Esophagus muscularis mucosa (tissue), 4 donors: ENCODE measurements around the gene IRAK1.

ENCODE experiments used
- CTCF ChIP-seq, 3 experiments: fragments of 200-600 bp in 2 of 3; fragments of 450-650 bp in 1 of 3; sonication (generic) in 2 of 3; IDR thresholded peaks; one replicate each; pipeline ENCODE4 v1.5.1; 2017 to 2019; ENCODE audit warnings: antibody characterized with exemption in 3 of 3, mild to moderate bottlenecking in 2 of 3, moderate library complexity in 1 of 3
- EP300 ChIP-seq: sonication (generic); formaldehyde crosslinking; IDR thresholded peaks from one replicate; pipeline ENCODE4 v1.6.1; 2017; ENCODE audit warnings: antibody characterized with exemption
- POLR2A ChIP-seq: fragments of 450-650 bp; IDR thresholded peaks from one replicate; pipeline ENCODE4 v1.6.1; 2017; ENCODE audit warnings: antibody characterized with exemption, moderate library complexity, mild to moderate bottlenecking, low read depth
- POLR2AphosphoS5 ChIP-seq, 2 donors: sonication (generic); formaldehyde crosslinking; IDR thresholded peaks; one replicate each; pipeline ENCODE4 v1.6.1; 2017; ENCODE audit warnings: antibody characterized with exemption in 2 of 2

- TF ChIP-seq CTCF (IDR thresholded peaks at IDR 0.05): no peak
- TF ChIP-seq POLR2A: no peak
- TF ChIP-seq POLR2AphosphoS5 (IDR thresholded peaks at IDR 0.05): no peak
- no peak for TF ChIP-seq EP300
These were observed 28.7 kb upstream of the IRAK1 start for GRCh38 chrX:154048398-154048797.
